SKM-1 treated with dmso at 0.1 percent for 144 hours (cell line): Measurements from ENCODE around the gene PPHLN1.

Experiments used
- DNase-seq: peaks from one replicate; lab custom pipeline; 2025; ENCODE audit not compliant: unreplicated experiment; lab: John Stamatoyannopoulos, UW

Gene PPHLN1

DNA sequence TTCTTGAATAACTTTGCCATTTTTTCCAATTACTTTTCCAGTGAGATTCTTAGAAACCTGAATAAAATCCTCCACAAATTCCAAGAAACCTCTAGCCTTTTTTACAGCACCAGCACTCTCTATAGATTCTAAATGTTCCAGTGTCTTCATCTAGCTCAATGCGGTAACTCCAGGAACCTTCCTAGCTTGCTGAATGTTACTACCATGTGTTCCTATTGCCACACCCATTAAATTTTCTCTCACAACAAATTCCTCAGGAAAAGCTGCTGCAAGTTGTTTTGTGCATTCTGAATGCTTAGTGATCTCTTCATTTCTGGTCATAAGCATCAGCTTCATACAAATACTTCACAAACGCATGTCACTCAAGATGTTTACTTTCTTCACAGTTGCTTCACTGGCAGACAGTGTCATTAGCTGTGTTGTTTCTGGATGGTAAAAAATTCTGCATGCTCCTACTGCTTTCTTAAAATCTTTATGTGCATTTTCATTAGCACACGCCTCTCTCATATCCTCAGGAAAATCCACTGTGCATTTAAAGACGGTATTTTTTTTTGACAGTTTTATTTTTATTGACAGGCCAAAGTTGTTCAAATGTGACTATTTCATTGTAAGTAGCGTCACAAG is 106.7 kb downstream of the PPHLN1 start:
- DNase-seq: no peak

DNA sequence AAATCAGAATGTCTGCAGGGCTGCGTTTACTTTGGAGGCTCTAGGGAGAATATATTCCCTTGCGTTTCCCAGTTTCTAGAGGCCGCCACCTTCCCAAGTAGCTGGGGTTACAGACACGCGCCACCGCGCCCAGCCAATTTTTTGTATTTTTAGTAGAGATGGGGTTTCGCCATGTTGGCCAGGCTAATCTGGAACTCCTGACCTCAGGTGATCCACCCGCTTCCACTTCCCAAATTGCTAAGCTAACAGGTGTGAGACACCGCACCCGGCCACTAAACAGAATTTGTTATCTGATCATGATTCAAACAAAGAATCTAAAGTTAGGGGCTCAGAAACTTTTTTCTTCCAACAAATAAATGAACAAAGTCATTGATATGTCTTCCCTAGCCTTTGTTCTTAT is 114.6 kb downstream of the PPHLN1 start:
- no peak for DNase-seq

DNA sequence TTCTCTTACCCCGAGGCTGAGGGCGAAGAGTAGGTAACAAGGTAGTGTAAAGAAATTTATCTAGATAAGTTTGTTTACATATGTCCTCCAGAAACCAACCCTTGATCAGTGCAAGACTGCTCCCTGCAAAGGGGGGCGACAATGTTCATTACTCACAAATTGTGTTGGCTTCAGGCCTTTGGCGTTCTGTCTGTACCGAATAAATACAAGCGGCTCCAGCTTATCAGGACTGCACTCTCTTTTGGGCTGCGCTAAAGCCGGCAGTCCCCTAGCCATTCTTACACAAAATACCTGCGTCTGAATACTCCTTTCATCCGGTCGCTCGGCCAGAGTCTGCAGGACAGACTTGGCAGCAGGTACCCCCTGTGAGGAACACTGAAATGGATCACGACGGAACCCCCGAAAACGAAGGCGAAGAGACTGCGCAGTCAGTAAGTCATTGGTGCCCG is 116.4 kb downstream of the PPHLN1 start:
- no peak for DNase-seq

DNA sequence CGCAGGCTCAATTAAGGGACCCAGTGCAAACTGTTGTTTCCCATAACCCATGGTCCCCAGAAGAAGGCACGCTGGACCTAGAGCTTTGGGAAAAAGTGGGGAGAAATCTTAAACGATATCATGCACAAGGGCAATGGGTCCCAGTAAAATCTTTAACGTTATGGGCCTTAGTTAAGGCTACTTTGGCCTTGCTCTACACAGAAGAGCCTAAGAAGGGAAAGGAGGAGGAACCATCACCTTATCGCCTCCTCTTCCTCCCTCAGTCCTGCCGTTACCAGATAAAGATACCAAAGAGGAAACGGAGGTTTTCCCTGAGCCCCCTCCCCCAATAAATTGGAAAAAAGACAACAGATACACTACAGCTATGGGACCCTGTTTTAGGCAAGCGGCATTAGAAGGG is 116.9 kb downstream of the PPHLN1 start:
- DNase-seq: no peak

DNA sequence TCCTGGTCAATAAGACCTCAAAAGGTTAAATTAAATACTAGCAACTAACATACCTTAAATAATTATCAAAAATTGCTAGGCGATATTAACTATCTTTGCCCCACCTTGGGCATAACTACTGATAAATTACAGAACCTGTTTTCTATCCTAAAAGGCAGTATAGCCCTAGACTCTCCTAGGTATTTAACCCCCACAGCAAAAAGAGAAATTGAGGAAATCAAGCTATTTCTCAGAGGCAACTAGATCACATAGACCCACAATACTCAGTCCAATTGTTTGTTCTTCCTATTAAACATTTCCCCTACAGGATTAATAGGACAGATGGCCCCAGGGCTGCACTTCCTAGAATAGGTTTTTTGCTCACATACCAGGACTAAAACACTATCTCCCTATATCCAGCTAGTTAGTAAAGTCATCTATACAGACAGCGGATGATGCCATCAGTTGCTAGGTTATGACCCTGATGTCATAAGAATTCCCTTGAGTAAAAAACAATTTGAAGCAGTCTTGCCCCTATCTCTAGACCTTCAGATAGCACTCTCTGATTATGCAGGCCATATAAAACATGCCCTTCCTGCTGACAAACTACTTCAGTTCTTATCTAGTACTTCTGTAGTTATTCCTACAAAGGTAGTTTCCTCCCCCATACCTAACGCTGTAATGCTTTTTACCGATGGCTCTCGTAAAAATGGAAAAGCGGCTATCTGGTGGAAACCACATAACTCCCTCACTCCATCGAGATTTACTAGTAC is 118.4 kb downstream of the PPHLN1 start:
- no peak for DNase-seq

DNA sequence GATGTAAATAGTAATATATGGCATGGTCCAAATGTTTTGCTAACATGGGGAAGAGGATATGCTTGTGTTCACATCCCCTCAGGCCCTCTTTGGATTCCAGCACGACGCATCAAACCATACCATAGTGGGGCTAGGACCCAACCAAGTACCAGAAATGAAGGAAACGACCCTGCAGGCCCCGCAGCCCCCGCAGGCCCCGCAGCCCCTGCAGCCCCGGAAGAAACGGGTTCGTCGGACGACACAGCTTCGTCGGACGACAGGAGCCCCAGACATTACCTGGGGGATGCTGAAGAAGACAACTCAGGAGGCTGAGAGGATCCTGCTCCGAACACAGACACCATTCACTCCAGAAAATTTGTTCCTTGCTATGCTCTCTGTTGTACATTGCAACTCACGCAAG is 119.9 kb downstream of the PPHLN1 start:
- DNase-seq: no peak

DNA sequence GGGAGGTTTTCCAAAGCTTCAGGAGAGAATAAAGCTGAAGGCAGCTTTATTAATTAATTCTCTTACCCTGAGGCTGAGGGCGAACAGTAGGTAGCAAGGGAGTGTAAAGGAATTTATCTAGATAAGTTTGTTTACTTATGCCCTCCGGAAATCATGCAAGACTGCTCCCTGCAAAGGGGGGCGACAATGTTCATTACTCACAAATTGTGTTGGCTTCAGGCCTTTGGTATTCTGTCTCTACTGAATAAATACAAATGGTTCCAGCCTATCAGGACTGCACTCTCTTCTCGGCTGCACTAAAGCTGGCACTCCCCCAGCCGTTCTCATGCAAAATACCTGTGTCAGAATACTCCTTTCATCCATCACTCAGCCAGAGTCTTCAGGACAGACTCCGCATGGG is 120.8 kb downstream of the PPHLN1 start:
- DNase-seq: no peak

DNA sequence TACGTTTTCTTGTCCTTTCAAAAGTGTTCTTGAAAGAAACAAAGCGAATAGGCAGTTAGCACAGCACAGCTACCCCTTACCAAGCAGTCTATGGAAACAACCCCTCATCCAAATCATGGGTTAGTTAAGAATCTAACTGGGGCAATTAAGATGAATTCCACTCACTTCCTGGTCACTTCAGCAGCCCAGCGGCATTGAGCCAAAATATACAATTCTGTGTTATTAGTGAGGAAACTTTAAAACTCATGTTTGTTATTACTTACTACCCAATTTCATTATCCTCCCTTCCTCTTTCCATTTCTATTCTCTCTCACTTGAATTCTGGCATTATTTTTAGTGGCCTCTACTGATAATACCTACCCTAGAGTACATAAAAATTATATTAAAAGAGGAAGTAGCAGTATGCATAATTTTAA is 121.4 kb downstream of the PPHLN1 start:
- DNase-seq: no peak

DNA sequence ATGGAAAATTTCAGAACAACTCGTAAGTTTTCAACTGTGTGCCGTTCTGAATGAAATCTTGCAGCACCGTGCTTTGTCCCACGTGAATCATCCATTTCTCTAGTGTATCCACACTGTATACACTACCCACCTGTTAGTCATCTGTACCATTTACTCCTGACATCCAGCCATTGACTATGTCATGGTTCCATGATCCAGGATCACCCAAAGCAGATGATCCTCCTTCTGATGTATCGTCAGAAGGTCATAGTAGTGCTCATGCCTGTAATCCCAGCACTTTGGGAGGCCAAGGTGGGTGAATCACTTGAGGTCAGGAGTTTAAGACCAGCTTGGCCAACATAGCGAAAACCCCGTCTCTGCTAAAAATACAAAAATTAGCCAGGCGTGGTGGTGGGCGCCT is 122.9 kb downstream of the PPHLN1 start:
- DNase-seq: no peak

DNA sequence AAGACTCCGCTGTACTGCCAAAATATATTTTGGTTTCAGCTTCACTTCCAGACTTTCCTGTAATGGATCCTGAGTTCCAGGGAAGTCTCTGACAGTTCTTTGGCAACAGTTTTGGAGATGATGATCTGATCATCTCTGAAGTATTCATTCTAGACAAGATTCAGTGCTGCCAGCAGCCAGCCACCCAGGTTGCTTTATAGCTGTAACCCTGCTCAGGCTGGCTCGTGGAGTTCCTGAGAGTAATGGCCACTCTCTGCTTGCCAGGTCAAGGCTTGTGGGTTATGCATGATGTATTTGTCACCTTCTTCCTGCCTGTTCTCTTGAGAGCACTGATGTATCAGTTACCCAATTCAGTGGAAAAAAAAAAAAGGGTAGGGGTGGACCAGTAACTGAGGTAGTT is 124.3 kb downstream of the PPHLN1 start:
- no peak for DNase-seq

DNA sequence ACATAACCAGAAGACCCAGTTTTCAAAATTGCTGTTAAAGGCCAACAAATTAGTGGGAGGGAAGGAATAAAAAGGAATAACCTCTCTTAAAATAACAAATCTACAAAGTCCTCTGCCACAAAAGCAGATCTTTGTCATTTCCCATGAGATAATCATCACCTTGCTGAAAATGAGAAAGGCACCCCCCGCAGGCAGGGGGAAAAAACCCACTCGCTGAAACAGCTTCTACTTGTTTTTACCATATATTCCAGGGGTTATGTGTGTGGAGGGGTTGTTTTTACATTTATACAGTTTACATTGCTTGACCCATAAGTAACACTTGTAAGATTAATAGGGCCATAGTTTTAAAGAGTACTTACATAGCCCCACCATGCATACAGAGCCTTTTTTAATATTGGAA is 132.6 kb downstream of the PPHLN1 start:
- DNase-seq: no peak

DNA sequence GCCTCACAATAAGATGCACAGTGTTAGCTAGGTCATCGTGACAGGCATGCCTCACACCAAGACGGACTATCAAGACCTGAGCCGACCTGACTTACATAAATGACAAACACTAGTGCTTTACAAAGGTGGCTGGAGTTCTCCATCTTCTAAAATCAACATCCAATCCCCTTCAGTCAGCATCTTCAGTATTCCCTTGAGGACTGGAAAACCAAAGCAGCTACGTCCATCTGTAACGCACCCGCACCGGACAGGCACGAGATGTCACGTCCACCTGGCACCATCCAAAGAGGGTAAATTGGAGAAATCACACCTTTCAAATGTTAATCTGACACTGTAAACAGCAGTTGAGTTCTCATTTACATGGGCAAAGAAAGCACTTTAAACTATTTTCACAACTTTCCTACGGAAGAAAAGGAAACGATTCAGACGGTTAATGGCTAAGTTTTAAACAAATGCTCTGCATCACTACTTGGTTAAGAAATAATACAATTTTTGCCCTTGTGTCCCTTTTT is 133.4 kb downstream of the PPHLN1 start:
- no peak for DNase-seq

DNA sequence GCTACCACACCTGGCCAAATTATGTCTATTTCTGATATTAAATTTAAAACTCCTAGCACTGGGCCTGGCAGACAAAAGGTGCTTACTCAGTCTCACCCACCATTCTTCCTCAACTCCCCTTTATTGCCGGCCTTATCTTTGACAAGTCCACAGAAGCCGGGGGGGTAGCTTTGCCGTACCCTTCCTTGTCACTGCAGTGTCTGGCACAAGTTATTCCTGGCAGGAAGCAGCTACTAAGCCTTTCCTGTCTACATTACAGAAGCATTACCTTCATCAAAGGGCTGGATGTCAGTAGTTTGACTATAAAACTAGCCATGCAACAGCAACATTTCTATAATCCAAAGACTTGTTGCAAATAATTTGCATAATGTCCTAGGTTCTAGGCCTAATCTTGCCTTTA is 136.5 kb downstream of the PPHLN1 start:
- no peak for DNase-seq

DNA sequence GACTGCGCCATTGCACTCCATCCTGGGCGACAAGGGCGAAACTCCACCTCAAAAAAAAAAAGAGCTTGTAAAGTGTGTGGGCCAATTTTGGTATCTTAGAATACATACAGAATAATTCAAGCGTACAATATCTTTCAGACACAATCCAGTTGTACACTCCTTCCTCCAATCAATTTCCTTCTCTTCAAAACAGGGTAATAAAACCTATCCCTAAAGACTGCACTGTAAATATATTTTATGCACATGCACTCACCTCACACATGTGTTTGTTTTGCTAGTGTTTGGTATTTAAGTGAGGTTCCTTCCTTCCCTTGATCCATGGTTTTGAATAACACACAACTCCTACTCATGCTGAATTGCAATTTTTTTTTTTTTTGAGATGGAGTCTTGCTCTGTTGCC is 137.7 kb downstream of the PPHLN1 start:
- no peak for DNase-seq

DNA sequence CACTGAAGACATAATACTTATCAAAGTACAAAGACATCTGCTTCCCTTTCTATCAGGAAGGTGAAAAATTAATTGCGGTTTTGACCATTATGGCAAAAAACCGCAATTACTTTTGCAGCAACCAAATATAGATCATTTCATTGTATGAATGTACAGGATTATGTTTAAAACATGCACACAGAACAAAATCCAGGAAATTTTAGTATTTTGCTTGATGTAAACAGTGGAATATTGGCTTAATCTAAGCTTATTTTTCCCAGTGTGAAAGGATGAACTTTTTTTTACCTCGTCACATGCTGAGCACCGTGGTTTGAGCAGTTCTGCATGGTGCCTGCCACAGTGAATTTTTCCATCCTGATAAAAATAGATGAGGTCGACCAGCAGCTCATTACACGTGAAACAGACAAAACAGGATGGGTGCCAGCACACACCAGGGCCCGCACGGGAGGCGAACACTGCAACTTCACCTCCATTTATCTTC is 142.4 kb downstream of the PPHLN1 start:
- DNase-seq: no peak

DNA sequence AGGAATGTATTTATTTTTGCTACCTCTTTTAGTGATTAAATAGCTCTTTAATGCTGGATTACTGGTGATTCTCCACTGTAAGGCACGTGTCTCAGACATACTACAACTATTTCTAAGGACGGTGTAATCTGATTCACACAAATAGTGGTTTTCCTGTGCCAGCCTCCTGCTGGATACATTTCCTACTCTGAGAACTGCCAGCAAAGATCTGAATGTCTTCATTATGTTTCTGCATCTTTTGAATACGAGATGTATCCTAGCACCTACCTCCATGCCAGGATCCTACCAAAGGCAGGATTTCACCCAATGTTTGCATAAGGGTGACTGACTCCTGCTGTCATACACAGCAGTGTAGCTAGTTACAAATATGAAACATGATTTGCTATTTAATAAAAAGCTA is 143.0 kb downstream of the PPHLN1 start:
- DNase-seq: no peak

DNA sequence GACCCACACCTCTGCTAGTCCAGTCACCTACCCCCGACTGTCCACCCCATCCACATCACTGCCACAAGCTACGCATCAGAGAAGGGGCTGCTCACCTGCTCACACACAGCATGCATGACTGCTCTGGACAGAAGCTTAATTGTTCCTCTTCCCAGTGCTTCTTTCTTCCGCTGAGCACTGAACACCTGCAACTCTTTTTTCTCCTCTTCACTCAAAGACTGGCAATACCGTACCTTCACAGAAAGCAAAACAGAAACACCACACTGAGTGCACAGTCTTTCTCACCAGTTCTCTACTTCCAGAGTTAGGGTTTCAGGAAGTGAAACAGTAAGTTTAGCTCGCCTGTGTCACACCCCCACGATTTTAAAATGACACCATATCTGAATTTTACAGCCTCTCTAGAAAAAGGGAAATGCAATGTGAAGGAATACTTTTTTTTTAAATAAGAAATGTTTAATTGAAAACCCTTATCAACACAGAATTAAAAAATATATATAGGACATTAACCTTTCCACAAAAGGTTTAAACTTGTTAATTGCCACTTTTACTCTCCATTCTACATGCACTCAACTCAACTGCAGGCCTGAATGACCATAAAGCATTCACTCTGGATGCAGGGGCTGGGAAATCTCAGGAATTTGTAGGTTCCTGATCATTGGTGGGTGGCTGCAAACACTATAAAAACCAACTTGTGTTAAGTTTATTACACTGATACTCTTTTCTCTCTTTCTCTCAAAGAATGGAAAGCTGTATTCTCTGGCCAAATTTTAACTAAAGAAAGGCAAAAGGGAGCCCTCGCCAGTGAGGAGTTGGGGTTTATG is 143.6 kb downstream of the PPHLN1 start:
- peak; percentile 42 for DNase-seq

DNA sequence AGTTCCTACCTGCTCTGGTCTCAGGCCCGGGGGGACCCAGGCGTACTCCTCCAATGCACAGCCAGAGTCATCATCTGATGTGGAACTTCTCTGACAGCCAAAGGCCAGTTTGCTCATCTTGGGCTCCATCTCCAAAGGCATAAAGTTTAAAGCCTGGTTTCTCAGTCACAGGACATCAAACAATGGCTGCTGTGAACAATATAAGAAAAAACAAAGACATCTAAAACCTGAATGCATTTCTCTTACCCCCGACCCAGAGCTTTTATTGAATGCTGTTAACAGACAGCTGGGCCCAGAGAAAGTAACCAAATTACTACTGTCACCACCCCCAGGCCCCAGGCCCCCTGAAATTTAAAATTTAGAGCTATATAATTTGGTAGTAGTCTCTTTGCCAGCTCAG is 146.4 kb downstream of the PPHLN1 start:
- DNase-seq: no peak

DNA sequence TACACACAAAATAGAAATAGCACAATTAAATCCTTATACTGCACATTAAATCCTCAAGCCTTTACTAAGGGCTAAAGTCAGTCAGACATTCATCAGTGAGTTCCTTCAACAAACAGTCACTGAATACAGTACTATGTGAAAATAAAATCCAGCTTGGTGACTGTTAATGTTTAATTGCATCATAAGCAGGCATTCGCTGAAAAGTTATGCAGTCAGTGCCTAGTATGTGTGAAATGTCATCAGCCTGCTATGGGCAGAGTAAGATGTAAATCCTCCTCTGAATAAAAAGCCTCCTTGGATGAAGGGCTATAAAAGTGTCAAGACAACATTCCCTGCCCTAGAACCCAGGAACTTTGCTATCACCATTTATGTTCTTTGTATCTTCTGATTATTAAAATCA is 147.2 kb downstream of the PPHLN1 start:
- DNase-seq: no peak

DNA sequence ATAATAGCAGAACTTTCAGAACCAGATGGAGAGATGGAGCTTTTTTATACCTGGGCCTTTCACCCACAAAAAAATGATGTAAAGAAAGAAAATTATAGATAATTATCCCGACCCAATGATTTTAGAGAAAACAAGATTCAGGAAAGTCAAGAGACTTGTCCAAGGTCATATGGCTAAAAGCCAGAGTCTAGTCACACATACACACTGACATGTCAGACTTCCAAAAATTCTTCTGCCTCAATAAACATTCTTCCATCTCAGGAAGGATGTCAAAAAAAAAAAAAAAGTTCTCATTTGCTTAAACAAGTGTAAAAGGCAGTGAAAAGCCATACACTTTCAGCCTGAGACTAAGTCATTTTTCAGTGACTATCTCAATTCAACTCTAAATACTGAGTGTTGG is 147.6 kb downstream of the PPHLN1 start:
- DNase-seq: no peak

DNA sequence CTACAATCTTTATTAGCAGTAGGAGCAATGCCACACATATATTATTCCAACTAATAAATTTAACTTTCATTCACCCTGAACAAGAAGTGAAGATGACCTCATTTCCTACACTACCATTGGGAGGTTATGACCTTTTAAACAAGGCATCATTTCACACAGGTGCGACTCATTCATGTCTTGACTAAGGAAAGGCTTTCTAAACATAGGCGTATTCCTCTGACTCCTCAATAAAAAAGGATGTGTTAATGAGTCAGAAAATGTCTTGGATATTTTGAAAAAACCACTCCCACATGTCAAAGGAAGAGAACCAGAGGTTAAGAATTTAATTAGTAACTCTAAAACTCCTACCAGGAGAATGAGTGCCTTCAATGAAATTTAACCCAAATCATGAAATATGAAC is 148.4 kb downstream of the PPHLN1 start:
- no peak for DNase-seq

DNA sequence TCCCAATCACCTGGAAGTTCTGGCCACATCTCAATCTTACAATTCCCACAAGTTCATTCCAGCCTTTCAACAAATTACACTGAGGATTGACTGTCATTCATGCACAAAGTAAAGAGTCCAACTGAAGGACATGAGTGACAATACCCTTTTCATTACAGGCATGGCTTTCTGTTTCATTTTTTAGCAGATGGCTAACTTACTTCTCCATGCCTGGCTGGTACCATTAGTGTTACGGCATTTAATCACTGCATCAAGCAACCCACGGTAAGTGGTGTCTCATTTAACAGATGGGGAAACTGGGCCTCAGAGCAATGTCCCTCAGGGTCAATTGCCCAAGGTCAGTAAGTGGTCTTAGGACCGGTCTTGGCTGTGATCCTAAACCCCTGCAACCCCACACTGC is 149.1 kb downstream of the PPHLN1 start:
- no peak for DNase-seq
